H1 (cell line): ENCODE measurements around the gene PRSS16. TPM values are rescaled to one million over a fixed set of nuclear protein-coding genes. Genes with fewer than 3 reads are reported as not detected.
A peak's percentile ranks its signal among the peaks of the same experiment; 100 is the strongest.

ENCODE experiments used
- CTCF ChIA-PET: fragments of 300-600 bp; sonication (Branson Sonifier 250); formaldehyde crosslinking; loops from one replicate; lab custom pipeline; 2021; ENCODE audit not compliant: partially characterized antibody; lab: Charles Lee
- POLR2A ChIA-PET: fragments of 300-600 bp; sonication (Branson Sonifier 250); formaldehyde crosslinking; loops from one replicate; lab custom pipeline; 2021; ENCODE audit warnings: inconsistent platforms; ENCODE audit not compliant: partially characterized antibody; lab: Charles Lee
- DNase-seq, 2 experiments: peaks; one replicate each; pipeline versions ENCODE4 v3.0.0 to v3.0.0-alpha.2; 2010 to 2022; ENCODE audit warnings: low spot score in 2 of 2, low read depth in 1 of 2, mixed read lengths in 1 of 2
- FAIRE-seq: peaks from 2 replicates; lab custom pipeline; 2011; peaks lifted over from hg19 to GRCh38; lab: Jason Lieb, UNC
- H2AFZ ChIP-seq: 2 replicates; pipeline ENCODE4 v1.8.1; 2012; ENCODE audit warnings: low read length, inconsistent platforms
- H2AK5ac ChIP-seq: 2 replicates; pipeline ENCODE4 v1.6.1; 2013; ENCODE audit warnings: low read depth, low read length
- H2BK120ac ChIP-seq: replicated peaks from 2 replicates; pipeline ENCODE3; 2013; ENCODE audit warnings: low read depth, low read length, inconsistent platforms
- H2BK12ac ChIP-seq: 2 replicates; pipeline ENCODE4 v1.6.1; 2013; ENCODE audit warnings: low read depth, low read length
- H2BK15ac ChIP-seq: 2 replicates; pipeline ENCODE4 v1.6.1; 2013; ENCODE audit warnings: low read length
- H2BK20ac ChIP-seq: 2 replicates; pipeline ENCODE4 v1.6.1; 2013; ENCODE audit warnings: low read length
- H2BK5ac ChIP-seq: 2 replicates; pipeline ENCODE4 v1.6.1; 2013; ENCODE audit warnings: low read depth, low read length
- H3K14ac ChIP-seq: 2 replicates; pipeline ENCODE4 v1.6.1; 2013; ENCODE audit warnings: inconsistent platforms; ENCODE audit not compliant: insufficient read length
- H3K18ac ChIP-seq: 2 replicates; pipeline ENCODE4 v1.6.1; 2013; ENCODE audit warnings: low read length; ENCODE audit errors: extremely low read depth
- H3K23ac ChIP-seq: 2 replicates; pipeline ENCODE4 v1.6.1; 2013; ENCODE audit warnings: inconsistent platforms; ENCODE audit not compliant: insufficient read length
- H3K23me2 ChIP-seq: 2 replicates; pipeline ENCODE4 v1.6.1; 2013; ENCODE audit warnings: low read depth, low read length
- H3K27ac ChIP-seq: 2 replicates; pipeline ENCODE4 v1.6.1; 2011; ENCODE audit warnings: low read depth, low read length, inconsistent platforms
- H3K27me3 ChIP-seq, 4 experiments: replicated peaks in 1 of 4; 1 replicate in 1 of 4; 2 replicates in 3 of 4; pipeline versions ENCODE4 v1.6.1 to v1.8.1; 2011 to 2013; ENCODE audit warnings: low read length in 3 of 4, mild to moderate bottlenecking in 3 of 4, inconsistent platforms in 2 of 4, mixed read lengths in 2 of 4, moderate library complexity in 1 of 4; ENCODE audit not compliant: control insufficient read depth in 3 of 4, insufficient read depth in 3 of 4; ENCODE audit errors: extremely low read depth in 1 of 4
- H3K36me3 ChIP-seq, 4 experiments: 2 replicates each; pipeline versions ENCODE4 v1.6.1 to v1.8.1; 2011 to 2013; ENCODE audit warnings: mild to moderate bottlenecking in 4 of 4, low read length in 3 of 4, moderate library complexity in 2 of 4, control low read depth in 1 of 4, inconsistent platforms in 1 of 4; ENCODE audit not compliant: insufficient read depth in 4 of 4, control insufficient read depth in 2 of 4
- H3K4ac ChIP-seq: replicated peaks from 2 replicates; pipeline ENCODE3; 2013; ENCODE audit warnings: low read length, low read depth, mixed read lengths, inconsistent platforms; ENCODE audit not compliant: insufficient read length
- H3K4me1 ChIP-seq, 4 experiments: replicated peaks in 1 of 4; 1 replicate in 1 of 4; 2 replicates in 3 of 4; pipeline versions ENCODE4 v1.6.1 to v1.8.1; 2011 to 2013; ENCODE audit warnings: low read length in 3 of 4, inconsistent platforms in 2 of 4, mixed read lengths in 1 of 4; ENCODE audit not compliant: insufficient read depth in 4 of 4, control insufficient read depth in 3 of 4
- H3K4me2 ChIP-seq, 2 experiments: 2 replicates each; pipeline versions ENCODE4 v1.6.1 to v1.8.1; 2011 to 2013; ENCODE audit warnings: low read depth in 2 of 2, low read length in 2 of 2, control low read depth in 1 of 2, inconsistent platforms in 1 of 2, mild to moderate bottlenecking in 1 of 2; ENCODE audit not compliant: insufficient read depth in 1 of 2
- H3K4me3 ChIP-seq, 4 experiments: fragments of 200-600, 300-600 bp in 1 of 4; sonication (generic), shearing (Covaris generic), sonication (Bioruptor Twin) in 1 of 4; 2 replicates each; pipeline versions ENCODE4 v1.5.1 to v1.8.1; 2011 to 2016; ENCODE audit warnings: low read length in 4 of 4, low read depth in 3 of 4, control low read depth in 2 of 4, inconsistent platforms in 2 of 4, mild to moderate bottlenecking in 2 of 4, mixed read lengths in 1 of 4, moderate library complexity in 1 of 4; ENCODE audit not compliant: insufficient read depth in 2 of 4; ENCODE audit errors: extremely low read depth in 1 of 4
- H3K56ac ChIP-seq: replicated peaks from 2 replicates; pipeline ENCODE3; 2013; ENCODE audit warnings: low read depth, mild to moderate bottlenecking, mixed read lengths, low read length, inconsistent platforms; ENCODE audit not compliant: insufficient read length
- H3K79me1 ChIP-seq: 2 replicates; pipeline ENCODE4 v1.6.1; 2013; ENCODE audit warnings: low read depth, low read length, control low read depth
- H3K79me2 ChIP-seq, 2 experiments: 2 replicates each; pipeline versions ENCODE4 v1.6.1 to v1.8.1; 2012 to 2013; ENCODE audit warnings: low read length in 2 of 2, mild to moderate bottlenecking in 2 of 2, inconsistent platforms in 1 of 2; ENCODE audit not compliant: insufficient read depth in 2 of 2, control insufficient read depth in 1 of 2
- H3K9ac ChIP-seq, 4 experiments: replicated peaks in 1 of 4; 1 replicate in 1 of 4; 2 replicates in 3 of 4; pipeline versions ENCODE4 v1.6.1 to v1.8.1; 2011 to 2013; ENCODE audit warnings: low read depth in 3 of 4, low read length in 3 of 4, control low read depth in 2 of 4, mild to moderate bottlenecking in 2 of 4, moderate library complexity in 2 of 4, inconsistent platforms in 1 of 4; ENCODE audit errors: extremely low read depth in 1 of 4
- H3K9me3 ChIP-seq, 2 experiments: 2 replicates each; pipeline versions ENCODE4 v1.6.1 to v1.8.1; 2012 to 2013; ENCODE audit warnings: mild to moderate bottlenecking in 2 of 2, moderate library complexity in 2 of 2, control low read depth in 1 of 2, inconsistent platforms in 1 of 2, low read depth in 1 of 2, low read length in 1 of 2, mixed read lengths in 1 of 2; ENCODE audit not compliant: insufficient read depth in 2 of 2
- H4K20me1 ChIP-seq, 2 experiments: replicated peaks in 1 of 2; 2 replicates each; pipeline versions ENCODE3 to v1.8.1; 2011 to 2013; ENCODE audit warnings: inconsistent platforms in 2 of 2, low read length in 2 of 2, mild to moderate bottlenecking in 1 of 2; ENCODE audit not compliant: insufficient read depth in 2 of 2, control insufficient read depth in 1 of 2
- H4K5ac ChIP-seq: 2 replicates; pipeline ENCODE4 v1.6.1; 2013; ENCODE audit warnings: low read length, low read depth, mixed read lengths, inconsistent platforms; ENCODE audit not compliant: insufficient read length
- H4K8ac ChIP-seq: 2 replicates; pipeline ENCODE4 v1.8.0; 2013; ENCODE audit warnings: mild to moderate bottlenecking, moderate library complexity, low read length, inconsistent platforms; ENCODE audit not compliant: insufficient read depth; ENCODE audit errors: extremely low read depth
- H4K91ac ChIP-seq: replicated peaks from 2 replicates; pipeline ENCODE3; 2013; ENCODE audit warnings: low read length, mixed read lengths, inconsistent platforms; ENCODE audit not compliant: insufficient read length
- ASH2L ChIP-seq: fragments of 200-600, 300-600 bp; sonication (generic); IDR thresholded peaks from one replicate; pipeline ENCODE4 v1.7.1; 2017; ENCODE audit warnings: low read length
- BACH1 ChIP-seq: IDR thresholded peaks from 2 replicates; pipeline ENCODE4 v1.6.1; 2012; ENCODE audit warnings: low read length, improper control_type of control experiment
- CHD1 ChIP-seq: IDR thresholded peaks from 2 replicates; pipeline ENCODE4 v1.6.1; 2012; ENCODE audit warnings: low read depth, low read length, improper control_type of control experiment
- CTBP2 ChIP-seq: IDR thresholded peaks from 2 replicates; pipeline ENCODE4 v1.7.0; 2011; ENCODE audit warnings: borderline replicate concordance, mild to moderate bottlenecking, moderate library complexity, mixed read lengths, low read length; ENCODE audit not compliant: insufficient read depth, insufficient read length
- HDAC2 ChIP-seq, 2 experiments: fragments of 300-600 bp in 1 of 2; sonication (generic) in 1 of 2; IDR thresholded peaks; 2 replicates each; pipeline ENCODE4 v1.6.1; 2011 to 2012; ENCODE audit warnings: low read depth in 2 of 2, low read length in 2 of 2, mild to moderate bottlenecking in 2 of 2, moderate library complexity in 2 of 2, borderline replicate concordance in 1 of 2, inconsistent platforms in 1 of 2
- JUN ChIP-seq: IDR thresholded peaks from 2 replicates; pipeline ENCODE4 v1.6.1; 2011; ENCODE audit warnings: low read depth, mild to moderate bottlenecking, improper control_type of control experiment, low read length
- KDM1A ChIP-seq: fragments of 200-600, 300-600 bp; sonication (generic); IDR thresholded peaks from 2 replicates; pipeline ENCODE4 v1.7.1; 2016; ENCODE audit warnings: mild to moderate bottlenecking, low read length, borderline replicate concordance
- KDM4A ChIP-seq: IDR thresholded peaks from one replicate; pipeline ENCODE4 v1.7.1; 2012; ENCODE audit warnings: low read depth, mild to moderate bottlenecking, moderate library complexity, low read length, inconsistent platforms; ENCODE audit not compliant: severe bottlenecking
- KDM5A ChIP-seq: fragments of 200-600 bp; IDR thresholded peaks from 2 replicates; pipeline ENCODE4 v1.7.1; 2012; ENCODE audit warnings: mild to moderate bottlenecking, low read length, inconsistent platforms, mixed read lengths
- MAX ChIP-seq: IDR thresholded peaks from 2 replicates; pipeline ENCODE4 v1.6.1; 2012; ENCODE audit warnings: inconsistent platforms
- SIN3A ChIP-seq, 2 experiments: IDR thresholded peaks in 1 of 2; conservative IDR thresholded peaks in 1 of 2; 2 replicates each; pipeline ENCODE4 v1.6.1; 2011 to 2012; ENCODE audit warnings: low read length in 2 of 2, improper control_type of control experiment in 1 of 2, low read depth in 1 of 2, mild to moderate bottlenecking in 1 of 2
- SIX5 ChIP-seq: IDR thresholded peaks from 2 replicates; pipeline ENCODE4 v1.6.1; 2011; ENCODE audit warnings: mild to moderate bottlenecking, low read depth, low read length
- SRF ChIP-seq: IDR thresholded peaks from 2 replicates; pipeline ENCODE4 v1.6.1; 2011; ENCODE audit warnings: mild to moderate bottlenecking, low read depth, low read length, moderate library complexity
- WGBS, 2 experiments: shearing (Covaris generic) in 1 of 2; methylation state at CpG; one replicate each; pipeline versions ENCODE4 v1.1.6 to v1.1.7; 2013 to 2015; ENCODE audit warnings: low lambda C conversion rate in 2 of 2, mixed read lengths in 2 of 2, inconsistent platforms in 1 of 2, low coverage in 1 of 2, missing lambda C conversion rate in 1 of 2; ENCODE audit not compliant: insufficient replicate concordance in 2 of 2, insufficient coverage in 1 of 2, insufficient read length in 1 of 2; ENCODE audit errors: extremely low coverage in 1 of 2, missing lambda C conversion rate in 1 of 2; 5-methylcytosine and 5-hydroxymethylcytosine counted together
- polyA plus RNA-seq, 7 experiments: library from polyadenylated mRNA; depleted of rRNA in 3 of 7; stranded (reverse) in 5 of 7; unstranded in 2 of 7; fragments of >200 nt in 5 of 7; fragments of 200-250 nt in 2 of 7; gene quantifications; 1 replicate in 5 of 7; 2 replicates in 1 of 7; 4 replicates in 1 of 7; pipeline versions ENCODE4 v1.2.1 to v1.2.3, GENCODE V29; 2011 to 2013; ENCODE audit warnings: missing spikeins in 2 of 7, mixed read lengths in 2 of 7
- total RNA-seq: library from RNA; stranded (reverse); fragmentation: NEBNext Ultra II Directional; extraction: Animal tissue kit (Norgen Biotek cat#: 25700); gene quantifications from 2 replicates; pipeline ENCODE4 v1.2.1, GENCODE V29; 2021

PRSS16 gene
- total and polyA plus RNA-seq, 2 of the 8 experiments (the other 6 are each of a cell fraction or from before 2014, with no cell fraction given): 20.2 to 38.9 TPM

GRCh38 chr6:27286141-27286540, 38.6 kb downstream of the PRSS16 start:
- Histone ChIP-seq H3K4me3 (no peak overlapping the region), H2BK120ac (no peak overlapping the region), H2AK5ac (no peak overlapping the region), H3K4me2 (no peak overlapping the region), H3K56ac (no peak overlapping the region), H3K79me1 (no peaks in the 10 kb centered on the region), H3K23ac (no peak overlapping the region), H3K9ac (no peak overlapping the region), H4K20me1 (no peaks in the 10 kb centered on the region), H2BK12ac (no peak overlapping the region), H2AFZ (no peak overlapping the region), H3K4me1 (no peaks in the 10 kb centered on the region; a peak in 1 of 7 replicates), H3K4ac (no peak overlapping the region), H4K8ac (no peak overlapping the region), H3K27me3 (peaks cover 3 to 46% (median 25%) of the 10 kb centered on the region in 4 experiments), H3K18ac (no peak overlapping the region), H3K23me2 (peaks cover 12% of the 10 kb centered on the region)
- DNase-seq: no peak
- CTCF ChIA-PET: no interaction called here
- peak; percentile 28 for FAIRE-seq
- TF ChIP-seq KDM5A: no peak
- TF ChIP-seq CTBP2: no peak
- TF ChIP-seq JUN: no peak
- no peak for TF ChIP-seq KDM1A
- TF ChIP-seq SRF: no peak
- no peak for TF ChIP-seq HDAC2 (IDR thresholded peaks at IDR 0.05; ENCODE audit: borderline replicate concordance in 1 of 2, low read depth in 2 of 2, low read length in 2 of 2)
- no peak for TF ChIP-seq ASH2L
- TF ChIP-seq SIX5: no peak
- TF ChIP-seq BACH1: no peak
- TF ChIP-seq MAX: no peak
- TF ChIP-seq KDM4A: no peak
- TF ChIP-seq SIN3A (conservative IDR thresholded peaks at IDR 0.05 in 1 of 2, IDR thresholded peaks at IDR 0.05 in 1 of 2; ENCODE audit: low read depth in 1 of 2, low read length in 2 of 2): no peak
- TF ChIP-seq CHD1: no peak
- TF ChIP-seq, all 59 proteins: peak for 0
- Histone ChIP-seq H3K9me3 (no peaks in the 10 kb centered on the region), H2BK5ac (no peak overlapping the region), H2BK15ac (no peak overlapping the region), H4K5ac (no peak overlapping the region), H3K36me3 (no peaks in the 10 kb centered on the region), H4K91ac (no peak overlapping the region), H3K27ac (no peak overlapping the region), H3K14ac (no peak overlapping the region), H3K79me2 (no peaks in the 10 kb centered on the region), H2BK20ac (no peak overlapping the region)
- POLR2A ChIA-PET: interaction anchor here (1.0 kb wide), 1 partner anchor 25 kb away, joined by 3 read pairs; no protein-coding TSS in a partner anchor
- 94% methylated on average over 2 of the region's 2 CpGs; no CpG with 5 or more reads in 1 of the 2 experiments for WGBS, 2 experiments
